Measurements from ENCODE around the gene AGPAT3. TPM values are rescaled to one million over a fixed set of nuclear protein-coding genes. Genes with fewer than 3 reads are reported as not detected.

The AGPAT3 gene
- total and polyA plus RNA-seq, 10 of the 15 experiments (the other 5 are each of a cell fraction or from before 2014, with no cell fraction given), result 1.2 to 110 (median 30.8) TPM

GRCh38 chr21:43866659-43867331 lies 1.8 kb downstream of the AGPAT3 start (continued):
- TF ChIP-seq SREBF1 (IDR thresholded peaks at IDR 0.05; ENCODE audit: low read length), result no peak
- no peak for TF ChIP-seq ATF7 (IDR thresholded peaks at IDR 0.05; ENCODE audit: low read depth)
- no peak for TF ChIP-seq NFYA (IDR thresholded peaks at IDR 0.05; ENCODE audit: borderline replicate concordance, low read depth, low read length)
- no peak for TF ChIP-seq EGR1 (IDR thresholded peaks at IDR 0.05; ENCODE audit: borderline replicate concordance in 1 of 2, low read depth in 2 of 2, low read length in 2 of 2)
- TF ChIP-seq NFYB (IDR thresholded peaks at IDR 0.05; ENCODE audit: insufficient read depth, low read depth, low read length), result no peak
- TF ChIP-seq SMAD5 (IDR thresholded peaks at IDR 0.05; ENCODE audit: low read depth), result peak; percentile 37; the same call in 1 of the 2 replicates
- no peak for TF ChIP-seq SUPT20H (IDR thresholded peaks at IDR 0.05; ENCODE audit: borderline replicate concordance, control insufficient read depth, low read depth, low read length)
- 0 out of 2 replicates have a peak, but pooled peaks have one; percentile 38 for TF ChIP-seq CBFB (IDR thresholded peaks at IDR 0.05; ENCODE audit: low read depth)
- no peak for TF ChIP-seq ETV6 (conservative IDR thresholded peaks at IDR 0.05 in 1 of 2, IDR thresholded peaks at IDR 0.05 in 1 of 2; ENCODE audit: borderline replicate concordance in 1 of 2, low read depth in 1 of 2)
- TF ChIP-seq BHLHE40 (IDR thresholded peaks at IDR 0.05; ENCODE audit: borderline replicate concordance in 1 of 2, low read depth in 2 of 2, low read length in 1 of 2), result peak; percentile 35 to 69; a peak in 2 of 4 replicates
- no peak for TF ChIP-seq E2F4 (IDR thresholded peaks at IDR 0.05; ENCODE audit: low read depth, low read length)
- no peak for TF ChIP-seq GABPA (IDR thresholded peaks at IDR 0.05; ENCODE audit: low read depth)
- no peak for TF ChIP-seq ESRRA (IDR thresholded peaks at IDR 0.05; ENCODE audit: low read length)
- no peak; the same call in none of the 2 replicates for TF ChIP-seq DPF2 (IDR thresholded peaks at IDR 0.05)
- no peak for TF ChIP-seq ZBED1 (IDR thresholded peaks at IDR 0.05; ENCODE audit: borderline replicate concordance)
- no peak for TF ChIP-seq BCL11A (IDR thresholded peaks at IDR 0.05; ENCODE audit: low read depth, low read length)
- TF ChIP-seq NR2F1 (conservative IDR thresholded peaks at IDR 0.05), result peak; percentile 63
- TF ChIP-seq NKRF (conservative IDR thresholded peaks at IDR 0.05), result peak; percentile 22; the same call in 1 of the 2 replicates
- TF ChIP-seq CUX1 (IDR thresholded peaks at IDR 0.05; ENCODE audit: insufficient replicate concordance, low read depth, low read length), result no peak
- no peak for TF ChIP-seq ZZZ3 (IDR thresholded peaks at IDR 0.05; ENCODE audit: control insufficient read depth, insufficient read length, low read depth)
- TF ChIP-seq ASH2L (IDR thresholded peaks at IDR 0.05; ENCODE audit: borderline replicate concordance, low read depth), result no peak
